HG02885 (cell line): ENCODE data around the gene GDPD5.

ENCODE experiments used
- ATAC-seq: cut with Tn5 transposase; IDR thresholded peaks from one replicate; pipeline ENCODE4 v1.9.1; 2021; ENCODE audit warnings: mild to moderate bottlenecking; ENCODE audit not compliant: unreplicated experiment, poor library complexity

The GDPD5 gene

GRCh38 chr11:75496305-75496752 is 29.4 kb downstream of the GDPD5 start:
- ATAC-seq, result no peak

DNA sequence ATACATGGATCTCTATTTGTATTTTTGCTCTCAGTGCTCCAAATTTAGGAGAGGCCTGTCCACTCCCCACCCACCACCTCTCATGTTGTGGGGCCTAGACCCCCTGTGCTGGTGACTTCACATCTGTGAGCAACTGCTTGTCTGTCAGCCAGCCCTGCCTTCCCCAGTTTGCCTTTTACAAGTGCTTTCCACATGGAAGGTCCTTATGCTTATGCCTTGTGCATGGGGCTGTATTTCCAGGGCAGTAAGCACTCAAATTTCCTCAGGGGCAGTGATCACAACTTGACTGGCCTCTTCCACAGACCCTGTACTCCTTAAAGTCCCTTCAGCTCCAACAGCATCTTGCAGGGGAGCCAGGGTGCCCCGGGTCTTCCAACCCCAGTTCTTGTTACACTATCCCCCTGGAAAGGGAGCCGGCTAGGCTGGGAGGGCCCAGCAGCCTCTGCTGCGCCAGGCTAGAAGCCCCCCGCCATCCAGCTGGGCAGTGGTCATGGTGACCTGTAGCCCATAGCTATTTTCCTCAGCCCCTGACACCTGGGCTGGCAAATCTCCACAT is 29.9 kb downstream of the GDPD5 start:
- ATAC-seq, result no peak

DNA sequence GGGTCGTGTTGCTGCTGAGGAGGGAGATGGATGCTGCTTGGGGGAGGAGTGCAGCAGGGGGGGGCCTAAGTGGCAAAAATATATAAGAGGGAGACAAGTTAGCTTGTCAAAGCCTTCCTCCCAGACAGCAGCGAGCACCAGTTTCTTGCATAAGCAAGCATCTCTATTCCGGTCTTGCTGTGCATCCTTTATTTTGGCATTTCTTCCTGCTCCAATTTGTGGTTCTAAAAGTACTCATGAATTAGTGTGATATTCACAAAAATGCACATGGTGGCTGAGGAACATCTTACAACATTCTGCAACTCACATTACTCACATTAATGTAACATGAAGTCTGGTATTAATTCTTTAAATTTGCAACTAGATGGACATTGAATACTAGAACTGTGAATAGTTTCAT is 32.1 kb downstream of the GDPD5 start:
- ATAC-seq, result no peak

GRCh38 chr11:75492181-75492820 is 33.4 kb downstream of the GDPD5 start:
- ATAC-seq, result no peak

GRCh38 chr11:75491465-75491864 is 34.3 kb downstream of the GDPD5 start:
- ATAC-seq, result no peak

DNA sequence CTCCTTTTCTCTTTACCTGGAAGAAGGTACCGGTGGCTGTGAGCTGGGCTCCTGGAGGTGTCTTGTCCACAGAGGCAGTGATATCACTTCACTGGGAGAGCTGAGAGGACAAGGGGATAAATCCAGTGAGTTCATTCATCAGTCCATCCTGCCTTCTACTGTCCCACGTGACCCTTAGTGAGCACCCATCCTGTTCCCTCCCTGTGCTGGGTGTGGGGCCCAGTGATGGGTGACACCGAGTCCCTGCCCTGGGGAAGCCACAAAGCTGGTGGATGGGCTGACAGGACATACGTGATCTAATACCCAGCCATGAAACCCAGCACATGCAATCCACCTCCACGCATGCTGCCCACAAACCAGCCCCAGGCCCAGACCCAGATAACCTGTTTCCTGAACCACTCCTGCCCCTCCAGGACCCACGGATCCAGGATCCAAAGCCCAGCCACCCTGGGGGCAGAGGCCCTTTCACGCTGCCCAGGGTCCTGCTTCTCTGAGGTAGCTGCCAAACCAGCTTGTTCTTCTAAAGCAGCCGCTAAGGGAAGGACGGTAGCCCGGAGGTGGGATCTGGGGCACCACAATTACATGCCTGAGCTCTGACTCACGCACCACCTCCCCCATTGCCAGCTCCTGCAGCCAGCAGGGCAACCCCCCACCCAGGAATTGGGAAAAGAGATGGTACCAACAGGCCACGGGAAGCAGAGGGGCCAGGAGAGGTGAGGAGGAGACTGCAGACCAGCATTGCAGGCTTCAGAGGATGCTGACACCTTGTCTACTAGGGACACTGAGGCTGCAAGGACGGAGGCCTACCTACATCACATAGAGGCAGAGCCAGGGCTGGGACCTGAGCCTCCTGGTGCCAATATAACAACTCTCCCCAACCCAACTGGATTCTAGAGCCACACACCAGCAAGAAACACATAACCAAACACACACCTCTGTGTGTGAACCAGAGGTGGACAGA is 35.2 kb downstream of the GDPD5 start:
- no peak for ATAC-seq

GRCh38 chr11:75487365-75487764 is 38.4 kb downstream of the GDPD5 start:
- ATAC-seq, result no peak

- no peak for ATAC-seq
These were observed 40.0 kb downstream of the GDPD5 start for GRCh38 chr11:75485742-75486141.

GRCh38 chr11:75482931-75483469 is 42.7 kb downstream of the GDPD5 start:
- ATAC-seq, result no peak

DNA sequence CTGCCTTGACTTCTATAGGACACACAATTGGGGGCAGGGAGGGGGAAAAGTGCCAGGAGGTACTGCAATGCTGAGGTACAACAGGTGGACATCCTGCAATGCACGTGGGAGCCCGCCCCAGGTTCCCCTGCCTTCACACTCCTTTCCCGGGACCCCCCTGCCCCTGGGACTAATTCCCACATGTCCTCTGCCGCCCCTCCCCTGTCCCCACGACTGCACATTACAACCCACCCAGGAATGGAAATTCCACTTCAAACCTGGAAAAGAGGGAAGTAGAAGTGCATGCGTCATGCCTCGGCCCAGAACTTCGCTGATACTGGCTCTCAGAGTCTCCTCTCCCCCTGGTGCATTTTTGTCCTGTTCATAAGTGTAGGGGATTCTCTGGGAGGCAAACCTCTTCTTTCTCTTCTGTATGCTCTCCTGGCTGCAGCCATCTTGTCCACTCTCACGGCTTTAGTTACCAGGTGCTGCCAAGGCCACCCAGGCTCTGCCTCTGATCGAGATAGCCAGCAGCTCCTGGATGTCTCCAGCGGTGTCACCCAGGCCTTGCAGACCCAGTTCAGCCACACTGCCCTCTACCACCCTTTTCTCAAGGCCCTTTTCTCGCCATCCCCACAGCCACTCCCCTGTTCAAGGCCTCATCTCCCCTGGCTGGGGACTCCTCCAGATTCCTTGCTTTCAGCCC is 43.7 kb downstream of the GDPD5 start:
- ATAC-seq, result no peak

DNA sequence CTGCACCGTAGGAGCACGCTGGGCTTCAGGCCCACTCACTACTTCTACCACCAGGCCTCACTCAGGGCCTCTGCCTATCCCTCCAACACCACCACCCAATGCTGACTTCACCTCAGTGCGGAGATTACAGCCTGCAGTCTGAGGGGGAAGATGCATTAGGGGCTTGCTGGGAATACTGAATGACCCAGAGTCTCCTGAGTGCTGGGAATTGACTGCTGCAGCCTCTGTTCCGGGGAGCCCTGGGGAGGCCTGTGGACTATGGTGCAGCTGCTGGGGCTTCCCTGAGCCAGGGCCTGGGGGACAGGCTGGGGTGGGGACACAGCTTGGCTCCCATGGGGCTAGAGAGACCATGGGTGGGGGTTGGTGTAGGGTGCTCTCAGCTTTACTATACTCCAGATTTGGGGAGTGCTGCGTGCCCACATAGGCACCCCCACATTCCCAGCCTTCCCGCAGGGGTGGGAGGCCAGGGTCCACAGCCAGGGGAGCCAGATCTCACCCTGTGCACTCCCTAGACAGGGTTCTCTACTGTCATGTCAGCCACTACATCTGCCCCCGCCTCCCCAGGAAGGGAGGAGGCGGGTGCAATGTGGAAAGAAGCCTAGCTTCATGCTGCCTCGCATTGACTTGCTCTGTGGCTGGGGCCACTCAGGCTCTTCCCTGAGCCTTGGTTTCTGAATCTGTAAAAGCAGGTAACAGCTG is 44.4 kb downstream of the GDPD5 start:
- ATAC-seq, result no peak

DNA sequence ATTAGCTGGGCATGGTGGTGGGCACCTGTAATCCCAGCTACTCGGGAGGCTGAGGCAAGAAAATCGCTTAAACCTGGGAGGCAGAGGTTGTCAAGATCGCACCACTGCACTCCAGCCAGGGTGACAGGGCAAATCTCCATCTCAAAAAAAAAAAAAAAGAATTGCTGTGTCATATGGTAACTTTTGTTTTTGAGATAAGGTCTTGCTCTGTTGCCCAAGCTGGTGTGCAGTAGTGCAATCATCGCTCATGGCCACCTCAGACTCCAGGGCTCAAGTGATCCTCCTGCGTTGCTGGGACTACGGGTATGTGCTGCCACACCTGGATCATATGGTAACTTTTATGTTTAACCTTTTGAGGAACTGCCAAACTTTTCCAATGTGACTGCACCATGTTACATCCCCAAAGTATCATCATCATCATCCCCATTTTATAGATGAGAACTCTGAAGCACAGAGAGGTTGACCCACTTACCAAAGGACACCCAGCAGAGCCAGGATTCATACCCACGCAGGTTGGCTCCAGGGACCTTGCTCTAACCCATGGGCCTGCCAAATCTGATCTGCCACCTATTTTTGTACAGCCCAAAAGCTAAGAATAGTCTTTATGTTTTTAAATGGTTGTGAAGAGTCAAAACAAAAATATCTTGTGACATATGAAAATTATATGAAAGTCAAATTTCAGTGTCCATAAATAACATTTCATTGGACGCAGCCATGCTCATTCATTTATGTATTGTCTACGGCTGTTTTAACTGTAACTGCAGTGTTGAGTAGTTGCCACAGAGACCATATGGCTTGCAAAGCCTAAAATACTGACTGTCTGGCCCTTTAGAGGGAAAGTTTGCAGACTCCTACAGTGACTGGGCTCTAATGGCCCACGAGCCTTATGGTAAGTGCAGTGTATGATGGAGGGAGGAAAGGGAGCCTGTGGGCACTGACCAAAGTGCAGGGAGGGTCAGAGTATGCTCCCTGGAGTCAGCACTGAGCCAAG is 45.3 kb downstream of the GDPD5 start:
- no peak for ATAC-seq

- no peak for ATAC-seq
These were observed 46.1 kb downstream of the GDPD5 start for GRCh38 chr11:75479597-75480145.

DNA sequence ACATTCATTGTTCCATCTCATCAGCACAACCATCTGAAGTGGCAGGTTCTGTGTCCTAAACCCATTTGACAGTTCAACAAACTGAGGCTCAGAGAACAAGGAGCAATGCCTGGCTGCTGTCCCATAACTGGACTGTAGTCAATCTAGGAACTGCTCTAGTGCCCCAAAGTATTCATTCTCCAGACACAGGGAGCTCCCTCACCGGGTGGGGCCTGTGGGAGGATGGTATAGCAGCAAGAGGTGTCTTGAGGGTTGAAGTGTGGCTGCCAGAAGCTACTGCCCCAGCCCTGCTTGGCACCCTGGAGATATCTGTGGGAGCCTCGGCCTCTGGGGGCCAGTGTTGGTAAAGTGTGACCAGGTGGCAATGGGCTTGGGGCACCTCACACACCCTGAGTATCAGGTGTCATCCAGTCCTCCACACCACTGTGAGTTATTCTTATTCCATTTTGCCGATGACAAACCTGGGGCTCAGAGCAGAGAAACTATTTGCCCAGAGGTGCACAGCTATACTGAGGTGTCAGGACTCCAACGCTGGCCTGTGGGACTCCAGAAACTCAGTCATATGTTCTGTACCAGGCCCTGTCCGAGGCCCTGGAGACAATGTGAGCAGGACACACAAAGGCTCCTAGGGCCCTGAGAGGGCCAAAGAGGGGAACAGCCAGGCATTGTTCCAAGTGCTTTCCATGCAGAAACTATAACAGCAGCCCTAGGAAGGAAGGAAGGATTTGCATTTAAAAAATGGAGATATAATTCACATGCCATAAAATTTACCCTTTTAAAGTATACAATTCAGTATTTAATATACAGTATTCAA is 46.8 kb downstream of the GDPD5 start:
- ATAC-seq, result no peak

GRCh38 chr11:75477614-75477935 is 48.2 kb downstream of the GDPD5 start:
- ATAC-seq, result no peak

DNA sequence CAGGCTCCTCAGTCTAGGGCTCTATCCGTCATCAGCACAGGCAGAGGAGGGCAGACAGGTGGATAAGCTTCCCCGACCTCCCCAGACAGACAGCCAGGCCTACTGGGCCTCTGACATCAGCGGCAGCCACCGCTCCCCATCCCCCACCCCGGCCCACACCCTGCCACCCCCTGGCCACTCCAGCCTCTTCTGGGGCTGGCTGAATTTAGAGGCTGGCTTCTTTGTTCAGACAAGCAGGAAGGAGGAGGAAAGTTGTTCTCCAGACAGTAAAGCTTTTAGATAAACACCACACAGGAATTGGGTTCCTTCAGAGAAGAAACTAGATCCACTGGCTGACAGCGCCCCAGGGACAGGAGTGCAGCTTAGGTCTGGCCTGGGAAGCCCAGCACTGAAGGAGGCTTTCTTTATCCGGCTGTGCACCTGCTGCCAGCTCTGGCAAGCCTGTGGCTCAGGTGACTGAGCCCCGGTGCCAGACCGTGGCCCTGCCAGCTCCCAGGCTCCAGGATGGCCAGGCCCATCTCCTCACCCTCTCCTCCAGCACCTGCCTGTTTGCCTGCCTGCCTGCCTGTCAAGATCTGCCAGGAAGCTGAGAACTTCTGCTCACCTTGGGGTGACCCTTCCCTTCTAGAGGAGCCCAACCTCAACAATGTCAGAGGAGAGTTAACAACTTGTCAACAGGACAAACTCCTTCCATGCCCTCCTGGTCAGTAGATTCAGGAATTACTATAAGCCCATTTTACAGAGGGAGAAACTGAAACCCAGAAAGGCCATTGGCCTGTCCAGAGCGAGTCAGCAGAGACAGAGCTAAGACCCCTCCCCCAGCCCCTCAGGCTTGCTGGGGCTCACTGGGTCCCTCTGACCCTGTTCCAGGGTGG is 48.8 kb downstream of the GDPD5 start:
- ATAC-seq, result no peak
